Measurements from ENCODE around the gene DAW1. TPM values are rescaled to one million over a fixed set of nuclear protein-coding genes. Genes with fewer than 3 reads are reported as not detected.

Gene DAW1
- total RNA-seq, 1 donor from 2014 or later, result 0.86 TPM

- peaks cover 19% of the 10 kb centered on the region for H3K4me1 Mint-ChIP-seq (ENCODE audit: low read depth, unreplicated experiment)
- no peak overlapping the region for H3K4me3 Mint-ChIP-seq (ENCODE audit: unreplicated experiment)
- DNase-seq (ENCODE audit: low read depth) (no peak), FAIRE-seq (no peak)
- no peak for TF ChIP-seq EZH2 (IDR thresholded peaks at IDR 0.05; ENCODE audit: insufficient read depth, low read length)
- TF ChIP-seq CTCF (IDR thresholded peaks at IDR 0.05; ENCODE audit: insufficient read depth, low read depth, low read length), result no peak
- H2AFZ ChIP-seq (ENCODE audit: low read depth, low read length), result no peak overlapping the region
- H3K27me3 Mint-ChIP-seq (ENCODE audit: low read depth, unreplicated experiment), result peaks cover 11% of the 10 kb centered on the region
- H3K36me3 Mint-ChIP-seq (ENCODE audit: low read depth, unreplicated experiment), result no peaks in the 10 kb centered on the region
- H3K4me1 ChIP-seq (ENCODE audit: insufficient read depth, low read length), result peaks cover 5% of the 10 kb centered on the region
- no peak overlapping the region for H3K4me3 ChIP-seq (ENCODE audit: insufficient read depth, low read depth, low read length)
- H3K4me2 ChIP-seq (ENCODE audit: low read length), result no peak overlapping the region
- no peaks in the 10 kb centered on the region for H3K79me2 ChIP-seq (ENCODE audit: insufficient read depth, low read length)
- no peaks in the 10 kb centered on the region for H3K27me3 ChIP-seq (ENCODE audit: insufficient read depth, low read length)
- no peaks in the 10 kb centered on the region for H4K20me1 ChIP-seq (ENCODE audit: insufficient read depth, low read length)
- H3K36me3 ChIP-seq (ENCODE audit: insufficient read depth, low read length), result no peaks in the 10 kb centered on the region
- H3K27ac Mint-ChIP-seq (ENCODE audit: unreplicated experiment), result no peak overlapping the region
- no peak overlapping the region for H3K27ac ChIP-seq (ENCODE audit: low read depth, low read length)
- H3K9me3 Mint-ChIP-seq (ENCODE audit: unreplicated experiment), result peaks cover 2% of the 10 kb centered on the region
- no peaks in the 10 kb centered on the region for H3K9me3 ChIP-seq (ENCODE audit: insufficient read depth, low read depth, low read length)
- no peak overlapping the region for H3K9ac ChIP-seq (ENCODE audit: low read length)
Observed at GRCh38 chr2:227823922-227824321, 47.5 kb upstream of the DAW1 start.

GRCh38 chr2:227824711-227825110 is 46.7 kb upstream of the DAW1 start:
- Mint-ChIP-seq H3K4me1 (ENCODE audit: low read depth, unreplicated experiment) (peaks cover 17% of the 10 kb centered on the region), H3K4me3 (ENCODE audit: unreplicated experiment) (no peak overlapping the region), H3K27me3 (ENCODE audit: low read depth, unreplicated experiment) (peaks cover 16% of the 10 kb centered on the region), H3K36me3 (ENCODE audit: low read depth, unreplicated experiment) (no peaks in the 10 kb centered on the region), H3K9me3 (ENCODE audit: unreplicated experiment) (peaks cover 2% of the 10 kb centered on the region), H3K27ac (ENCODE audit: unreplicated experiment) (no peak overlapping the region)
- Histone ChIP-seq H3K4me2 (ENCODE audit: low read length) (no peak overlapping the region), H3K36me3 (ENCODE audit: insufficient read depth, low read length) (no peaks in the 10 kb centered on the region), H3K4me1 (ENCODE audit: insufficient read depth, low read length) (no peaks in the 10 kb centered on the region), H3K27me3 (ENCODE audit: insufficient read depth, low read length) (no peaks in the 10 kb centered on the region), H4K20me1 (ENCODE audit: insufficient read depth, low read length) (no peaks in the 10 kb centered on the region), H2AFZ (ENCODE audit: low read depth, low read length) (no peak overlapping the region), H3K79me2 (ENCODE audit: insufficient read depth, low read length) (no peaks in the 10 kb centered on the region), H3K9me3 (ENCODE audit: insufficient read depth, low read depth, low read length) (no peaks in the 10 kb centered on the region), H3K27ac (ENCODE audit: low read depth, low read length) (no peak overlapping the region), H3K9ac (ENCODE audit: low read length) (no peak overlapping the region), H3K4me3 (ENCODE audit: insufficient read depth, low read depth, low read length) (no peak overlapping the region)
- FAIRE-seq (no peak), DNase-seq (ENCODE audit: low read depth) (no peak)
- TF ChIP-seq EZH2 (IDR thresholded peaks at IDR 0.05; ENCODE audit: insufficient read depth, low read length) (no peak), CTCF (IDR thresholded peaks at IDR 0.05; ENCODE audit: insufficient read depth, low read depth, low read length) (no peak)

- no peaks in the 10 kb centered on the region for H3K9me3 Mint-ChIP-seq (ENCODE audit: unreplicated experiment)
- no peaks in the 10 kb centered on the region for H3K27me3 ChIP-seq (ENCODE audit: insufficient read depth, low read length)
- H3K9me3 ChIP-seq (ENCODE audit: insufficient read depth, low read depth, low read length), result no peaks in the 10 kb centered on the region
- H3K4me2 ChIP-seq (ENCODE audit: low read length), result no peak overlapping the region
- no peaks in the 10 kb centered on the region for H3K36me3 Mint-ChIP-seq (ENCODE audit: low read depth, unreplicated experiment)
- TF ChIP-seq EZH2 (IDR thresholded peaks at IDR 0.05; ENCODE audit: insufficient read depth, low read length) (no peak), CTCF (IDR thresholded peaks at IDR 0.05; ENCODE audit: insufficient read depth, low read depth, low read length) (no peak)
- no peak overlapping the region for H2AFZ ChIP-seq (ENCODE audit: low read depth, low read length)
- no peaks in the 10 kb centered on the region for H3K4me1 ChIP-seq (ENCODE audit: insufficient read depth, low read length)
- H3K4me3 Mint-ChIP-seq (ENCODE audit: unreplicated experiment), result no peak overlapping the region
- no peak overlapping the region for H3K4me3 ChIP-seq (ENCODE audit: insufficient read depth, low read depth, low read length)
- no peak overlapping the region for H3K27ac ChIP-seq (ENCODE audit: low read depth, low read length)
- H3K36me3 ChIP-seq (ENCODE audit: insufficient read depth, low read length), result no peaks in the 10 kb centered on the region
- peaks cover 12% of the 10 kb centered on the region for H3K4me1 Mint-ChIP-seq (ENCODE audit: low read depth, unreplicated experiment)
- H3K27me3 Mint-ChIP-seq (ENCODE audit: low read depth, unreplicated experiment), result peaks cover 14% of the 10 kb centered on the region
- no peak overlapping the region for H3K9ac ChIP-seq (ENCODE audit: low read length)
- DNase-seq (ENCODE audit: low read depth) (no peak), FAIRE-seq (no peak)
- no peaks in the 10 kb centered on the region for H4K20me1 ChIP-seq (ENCODE audit: insufficient read depth, low read length)
- no peak overlapping the region for H3K27ac Mint-ChIP-seq (ENCODE audit: unreplicated experiment)
- no peaks in the 10 kb centered on the region for H3K79me2 ChIP-seq (ENCODE audit: insufficient read depth, low read length)
Observed at GRCh38 chr2:227826019-227826521, 45.4 kb upstream of the DAW1 start.
